IPS-20b (cell line): ENCODE data around the gene WIPF2.
"Not testable (repeated sequence)": the region's sequence is repeated elsewhere in the genome, so short reads cannot be mapped to it uniquely, and the experiment has no call there.

Source experiments
- H3K27ac ChIP-seq: one replicate; pipeline ENCODE4 v1.5.1; 2013; ENCODE audit warnings: low read length
- H3K27me3 ChIP-seq: 2 replicates; pipeline ENCODE4 v1.6.1; 2013; ENCODE audit warnings: mild to moderate bottlenecking, low read length, inconsistent platforms; ENCODE audit not compliant: insufficient read depth
- H3K36me3 ChIP-seq: 2 replicates; pipeline ENCODE4 v1.6.1; 2013; ENCODE audit warnings: low read depth, mild to moderate bottlenecking, inconsistent platforms, low read length, moderate library complexity; ENCODE audit not compliant: insufficient read depth
- H3K4me1 ChIP-seq: 2 replicates; pipeline ENCODE4 v1.6.1; 2013; ENCODE audit warnings: mild to moderate bottlenecking, control low read depth, inconsistent platforms, low read length, moderate library complexity; ENCODE audit not compliant: insufficient read depth
- H3K4me3 ChIP-seq: 2 replicates; pipeline ENCODE4 v1.5.1; 2013; ENCODE audit warnings: mild to moderate bottlenecking, low read length, inconsistent platforms
- H3K9ac ChIP-seq: 2 replicates; pipeline ENCODE4 v1.6.1; 2013; ENCODE audit warnings: low read depth, mild to moderate bottlenecking, inconsistent platforms, low read length, moderate library complexity
- H3K9me3 ChIP-seq: 2 replicates; pipeline ENCODE4 v1.6.1; 2013; ENCODE audit warnings: mild to moderate bottlenecking, low read depth, low read length, inconsistent platforms; ENCODE audit not compliant: insufficient read depth

The WIPF2 gene

DNA sequence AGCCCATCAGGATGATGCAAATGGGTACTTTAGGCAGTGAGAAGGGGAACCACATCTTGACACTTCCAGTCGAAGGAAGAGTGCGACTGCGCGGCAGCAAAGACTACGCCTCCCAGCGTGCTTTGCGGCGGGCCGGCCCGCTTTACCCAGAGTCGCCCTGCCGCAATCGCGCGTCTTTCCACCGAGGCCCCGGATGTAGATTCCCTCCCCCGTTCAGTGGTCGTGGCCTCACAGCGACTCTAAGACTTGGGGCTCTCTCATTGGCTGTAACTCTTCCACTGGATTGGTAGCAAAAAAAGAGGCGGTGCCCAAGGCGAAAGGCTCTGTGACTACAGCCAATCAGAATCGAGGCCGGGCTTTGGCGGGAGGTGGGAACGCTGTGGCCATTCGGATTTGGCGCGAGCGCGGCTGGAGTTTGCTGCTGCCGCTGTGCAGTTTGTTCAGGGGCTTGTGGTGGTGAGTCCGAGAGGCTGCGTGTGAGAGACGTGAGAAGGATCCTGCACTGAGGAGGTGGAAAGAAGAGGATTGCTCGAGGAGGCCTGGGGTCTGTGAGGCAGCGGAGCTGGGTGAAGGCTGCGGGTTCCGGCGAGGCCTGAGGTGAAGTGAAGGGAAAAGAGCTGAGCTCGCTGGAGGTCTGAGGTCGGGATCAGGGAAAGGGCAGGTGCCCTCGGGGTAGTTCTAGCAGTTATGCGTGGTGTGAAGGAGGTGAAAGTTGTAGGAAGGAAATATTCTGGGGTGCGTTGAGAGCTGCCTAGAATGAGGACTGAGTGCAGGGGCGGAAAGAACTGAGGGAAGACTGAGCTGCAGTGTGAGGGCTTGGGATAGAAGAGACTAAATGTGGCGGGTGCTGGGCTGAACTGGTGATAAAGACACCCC lies 68.6 kb downstream of the WIPF2 start, which contains the start of gene CDC6:
TSS of gene CDC6 (plus strand) at position 386 of the 876 bp plus-strand sequence. CDS start 1,542 bp downstream, outside the sequence.
- Histone ChIP-seq H3K36me3 (peaks cover 40% of the 10 kb centered on the region), H3K27me3 (no peaks in the 10 kb centered on the region), H3K27ac (peak within 1 kb of the TSS; percentile 80), H3K9ac (peak within 1 kb of the TSS; percentile 100), H3K4me3 (peak within 1 kb of the TSS; percentile 99), H3K9me3 (no peaks in the 10 kb centered on the region), H3K4me1 (peaks cover 5% of the 10 kb centered on the region; the same call in 1 of the 2 replicates)

DNA sequence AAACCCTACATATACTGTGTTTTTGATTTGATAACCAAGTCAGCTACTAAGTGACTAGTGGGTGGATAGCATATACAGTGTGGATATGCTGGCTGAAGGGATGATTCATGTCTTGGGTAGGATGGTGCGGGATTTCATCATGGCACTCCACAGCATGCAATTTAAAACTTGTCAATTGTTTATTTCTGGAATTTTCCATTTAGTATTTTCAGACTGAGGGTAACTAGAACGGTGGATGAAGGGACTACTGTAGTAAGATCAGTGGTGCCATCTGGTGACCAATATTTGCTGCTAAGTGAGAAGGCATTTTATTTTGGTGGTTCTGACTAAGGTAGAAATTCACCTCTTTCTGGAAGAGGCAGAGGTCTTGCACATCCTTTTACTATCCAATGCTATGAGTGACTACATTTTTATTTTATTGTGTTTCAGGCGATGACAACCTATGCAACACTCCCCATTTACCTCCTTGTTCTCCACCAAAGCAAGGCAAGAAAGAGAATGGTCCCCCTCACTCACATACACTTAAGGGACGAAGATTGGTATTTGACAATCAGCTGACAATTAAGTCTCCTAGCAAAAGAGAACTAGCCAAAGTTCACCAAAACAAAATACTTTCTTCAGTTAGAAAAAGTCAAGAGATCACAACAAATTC lies 71.7 kb downstream of the WIPF2 start:
- Histone ChIP-seq H3K9ac (no peak overlapping the region), H3K27me3 (no peaks in the 10 kb centered on the region), H3K4me3 (0 out of 2 replicates have a peak overlapping the region, but pooled peaks have one; percentile 1), H3K9me3 (no peaks in the 10 kb centered on the region), H3K36me3 (peaks cover 66% of the 10 kb centered on the region), H3K27ac (no peak overlapping the region), H3K4me1 (peaks cover 20% of the 10 kb centered on the region; the same call in 1 of the 2 replicates)

DNA sequence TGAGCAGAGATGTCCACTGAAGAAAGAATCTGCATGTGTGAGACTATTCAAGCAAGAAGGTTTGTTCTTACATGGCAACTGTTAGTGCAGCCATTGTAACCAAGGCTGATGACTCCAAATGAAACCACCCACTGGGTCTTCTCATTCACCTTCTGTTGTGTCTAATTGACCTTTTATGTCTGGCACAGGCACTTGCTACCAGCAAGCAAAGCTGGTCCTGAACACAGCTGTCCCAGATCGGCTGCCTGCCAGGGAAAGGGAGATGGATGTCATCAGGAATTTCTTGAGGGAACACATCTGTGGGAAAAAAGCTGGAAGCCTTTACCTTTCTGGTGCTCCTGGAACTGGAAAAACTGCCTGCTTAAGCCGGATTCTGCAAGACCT lies 72.2 kb downstream of the WIPF2 start:
- Histone ChIP-seq H3K9me3 (no peaks in the 10 kb centered on the region), H3K4me3 (no peak overlapping the region), H3K4me1 (peaks cover 24% of the 10 kb centered on the region; the same call in 1 of the 2 replicates), H3K27ac (no peak overlapping the region), H3K36me3 (peaks cover 72% of the 10 kb centered on the region), H3K27me3 (no peaks in the 10 kb centered on the region), H3K9ac (no peak overlapping the region)

DNA sequence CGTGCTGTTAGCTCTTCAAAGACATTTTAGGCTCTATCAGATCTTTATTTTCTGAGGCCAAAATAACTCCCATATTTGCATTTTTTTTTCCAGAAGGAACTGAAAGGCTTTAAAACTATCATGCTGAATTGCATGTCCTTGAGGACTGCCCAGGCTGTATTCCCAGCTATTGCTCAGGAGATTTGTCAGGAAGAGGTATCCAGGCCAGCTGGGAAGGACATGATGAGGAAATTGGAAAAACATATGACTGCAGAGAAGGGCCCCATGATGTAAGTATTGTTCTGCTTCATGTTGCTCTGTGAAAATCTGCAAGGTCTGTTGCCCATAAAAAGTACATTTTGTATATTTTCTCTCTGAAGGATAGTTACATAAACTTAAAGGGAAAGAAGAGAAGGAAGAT lies 74.3 kb downstream of the WIPF2 start:
- Histone ChIP-seq H3K27ac (no peak overlapping the region), H3K36me3 (peaks cover 93% of the 10 kb centered on the region), H3K4me3 (no peak overlapping the region), H3K9ac (no peak overlapping the region), H3K4me1 (peaks cover 28% of the 10 kb centered on the region; the same call in 1 of the 2 replicates), H3K9me3 (no peaks in the 10 kb centered on the region), H3K27me3 (no peaks in the 10 kb centered on the region)

DNA sequence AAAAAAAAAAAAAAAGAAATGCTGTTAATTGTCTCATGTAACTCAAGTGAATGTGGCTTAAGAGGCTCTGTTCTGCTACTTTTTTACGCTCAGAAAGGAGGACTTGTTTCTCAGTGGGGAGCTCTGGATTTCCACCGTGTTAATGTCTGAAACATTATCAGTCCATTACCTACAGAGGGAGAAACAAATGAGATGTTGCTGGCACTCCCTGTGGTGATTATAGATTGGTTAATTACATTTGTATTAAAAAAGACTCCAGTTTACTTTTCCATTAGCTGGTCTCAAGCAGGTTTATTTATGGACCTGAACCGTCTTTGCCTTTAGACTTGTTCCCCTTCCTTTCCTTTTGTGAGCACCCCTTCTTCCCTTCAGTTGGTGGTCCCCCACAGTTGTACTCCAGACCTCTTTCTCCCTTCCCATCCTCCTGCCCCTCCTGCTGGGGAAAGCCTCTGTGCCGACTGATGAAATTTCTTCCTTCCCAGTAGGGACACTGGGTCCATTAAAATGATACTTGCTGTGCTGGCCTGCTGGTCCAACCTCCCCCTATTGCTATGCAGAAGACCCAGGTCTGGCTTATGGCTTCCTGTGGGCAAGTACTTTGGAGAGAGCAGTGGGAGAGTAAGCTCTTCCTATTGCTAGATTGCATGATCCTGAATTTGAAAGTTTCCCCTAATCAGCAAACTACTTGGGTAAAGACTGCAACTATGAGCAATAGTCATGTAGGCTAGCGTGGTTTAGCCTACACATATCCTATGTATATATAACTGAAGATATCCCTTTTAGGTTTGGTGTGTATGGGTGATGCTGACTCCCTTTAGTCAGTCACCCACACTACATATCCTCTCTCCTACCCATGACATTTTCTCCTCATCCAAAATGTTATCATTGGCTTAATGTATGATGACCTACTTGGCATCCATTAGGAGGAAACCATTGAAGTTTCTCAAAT lies 76.7 kb downstream of the WIPF2 start:
- H3K9ac ChIP-seq, result peak overlapping the region; percentile 12; the same call in 1 of the 2 replicates
- peaks cover 97% of the 10 kb centered on the region for H3K36me3 ChIP-seq

DNA sequence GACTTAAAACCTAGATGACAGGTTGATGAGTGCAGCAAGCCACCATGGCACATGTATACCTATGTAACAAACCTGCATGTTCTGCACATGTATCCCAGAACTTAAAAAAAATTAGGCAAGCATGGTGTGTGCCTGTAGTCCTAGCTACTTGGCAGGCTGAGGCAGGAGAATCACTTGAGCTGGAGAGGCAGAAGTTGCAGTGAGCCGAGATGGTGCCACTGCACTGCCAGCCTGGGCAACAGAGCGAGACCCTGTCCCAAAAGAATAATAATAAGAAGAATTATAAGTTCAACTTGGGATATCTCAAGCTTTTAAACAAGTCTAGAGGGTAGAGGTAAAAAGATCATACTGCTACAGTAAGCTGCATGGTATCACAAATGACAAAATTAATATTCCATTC lies 78.4 kb downstream of the WIPF2 start:
- Histone ChIP-seq H3K4me3 (no peak overlapping the region), H3K9ac (no peak overlapping the region), H3K9me3 (no peaks in the 10 kb centered on the region), H3K27me3 (no peaks in the 10 kb centered on the region), H3K27ac (no peak overlapping the region), H3K4me1 (peaks cover 23% of the 10 kb centered on the region; the same call in 1 of the 2 replicates), H3K36me3 (peaks cover 98% of the 10 kb centered on the region)

More for the DNA sequence above, 76.7 kb downstream of the WIPF2 start:
- Histone ChIP-seq H3K27me3 (no peaks in the 10 kb centered on the region), H3K27ac (no peak overlapping the region), H3K4me3 (peak overlapping the region; percentile 23; the same call in 1 of the 2 replicates), H3K4me1 (peaks cover 23% of the 10 kb centered on the region; the same call in 1 of the 2 replicates), H3K9me3 (no peaks in the 10 kb centered on the region)

DNA sequence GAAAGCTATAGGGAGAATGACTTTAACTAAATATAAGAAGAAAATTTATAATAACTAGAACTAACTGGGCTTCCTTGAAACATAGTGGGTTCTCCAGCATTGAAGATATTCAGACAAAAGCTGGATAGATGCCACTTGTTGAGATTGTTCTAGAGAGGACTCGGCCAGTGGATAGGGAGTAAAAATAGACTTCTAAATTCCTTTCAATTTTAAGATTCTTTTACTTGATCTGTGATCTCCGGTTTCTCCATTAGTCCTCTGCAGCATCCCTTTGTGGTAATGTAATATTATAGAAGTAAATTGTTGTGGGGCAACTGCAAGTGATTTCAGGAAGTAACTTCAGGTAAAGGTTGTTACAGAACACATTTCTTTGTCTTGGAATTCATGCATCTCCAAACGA lies 79.6 kb downstream of the WIPF2 start:
- no peak overlapping the region for H3K27ac ChIP-seq
- no peak overlapping the region for H3K9ac ChIP-seq
- H3K27me3 ChIP-seq, result no peaks in the 10 kb centered on the region
- H3K9me3 ChIP-seq, result no peaks in the 10 kb centered on the region
- H3K4me3 ChIP-seq, result no peak overlapping the region
- H3K36me3 ChIP-seq, result peaks cover 100% of the 10 kb centered on the region
- H3K4me1 ChIP-seq, result peaks cover 23% of the 10 kb centered on the region; the same call in 1 of the 2 replicates

DNA sequence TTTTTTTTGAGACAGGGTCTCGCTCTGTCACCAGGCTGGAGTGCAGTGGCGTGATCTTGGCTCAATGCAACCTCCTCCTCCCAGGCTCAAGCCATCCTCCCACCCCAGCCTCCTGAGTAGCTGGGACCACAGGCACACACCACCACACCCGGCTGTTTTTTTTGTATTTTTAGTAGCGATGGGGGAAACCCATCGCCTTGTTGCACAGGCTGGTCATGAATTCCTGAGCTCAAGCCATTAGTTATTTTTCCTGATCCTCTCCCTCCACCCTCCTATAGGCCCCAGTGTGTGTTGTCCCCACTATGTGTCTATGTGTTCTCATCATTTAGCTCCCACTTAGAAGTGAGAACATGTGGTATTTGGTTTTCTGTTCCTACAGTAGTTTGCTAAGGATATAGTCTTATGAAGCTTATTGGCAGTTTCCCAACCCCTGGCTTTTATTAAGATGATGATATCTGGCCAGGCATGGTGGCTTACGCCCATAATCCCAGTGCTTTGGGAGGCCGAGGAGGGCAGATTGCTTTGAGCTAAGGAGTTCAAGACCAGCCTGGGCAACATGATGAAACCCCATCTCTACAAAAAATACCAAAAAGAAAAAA lies 80.2 kb downstream of the WIPF2 start:
- H3K9me3 ChIP-seq, H3K9ac ChIP-seq, H3K27me3 ChIP-seq, H3K4me3 ChIP-seq, H3K27ac ChIP-seq: not testable (repeated sequence)
- Histone ChIP-seq H3K4me1 (peaks cover 21% of the 10 kb centered on the region; the same call in 1 of the 2 replicates), H3K36me3 (peaks cover 100% of the 10 kb centered on the region)

DNA sequence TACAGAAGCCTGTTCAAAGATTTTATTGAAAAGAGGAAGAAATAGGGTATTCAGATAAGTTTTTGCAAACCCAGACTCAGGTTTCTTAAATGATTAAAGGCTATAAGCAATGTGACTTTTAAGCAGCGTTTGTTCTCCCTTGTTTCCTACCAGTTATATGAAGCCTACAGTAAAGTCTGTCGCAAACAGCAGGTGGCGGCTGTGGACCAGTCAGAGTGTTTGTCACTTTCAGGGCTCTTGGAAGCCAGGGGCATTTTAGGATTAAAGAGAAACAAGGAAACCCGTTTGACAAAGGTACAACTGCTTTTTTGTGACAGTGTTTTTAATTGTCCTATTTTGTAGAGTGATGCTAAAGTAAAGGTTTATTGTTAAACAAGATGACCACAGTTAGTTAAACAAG lies 82.2 kb downstream of the WIPF2 start:
- Histone ChIP-seq H3K4me3 (no peak overlapping the region), H3K27me3 (no peaks in the 10 kb centered on the region), H3K4me1 (peaks cover 5% of the 10 kb centered on the region), H3K9me3 (no peaks in the 10 kb centered on the region), H3K27ac (no peak overlapping the region), H3K36me3 (peaks cover 84% of the 10 kb centered on the region), H3K9ac (no peak overlapping the region)

DNA sequence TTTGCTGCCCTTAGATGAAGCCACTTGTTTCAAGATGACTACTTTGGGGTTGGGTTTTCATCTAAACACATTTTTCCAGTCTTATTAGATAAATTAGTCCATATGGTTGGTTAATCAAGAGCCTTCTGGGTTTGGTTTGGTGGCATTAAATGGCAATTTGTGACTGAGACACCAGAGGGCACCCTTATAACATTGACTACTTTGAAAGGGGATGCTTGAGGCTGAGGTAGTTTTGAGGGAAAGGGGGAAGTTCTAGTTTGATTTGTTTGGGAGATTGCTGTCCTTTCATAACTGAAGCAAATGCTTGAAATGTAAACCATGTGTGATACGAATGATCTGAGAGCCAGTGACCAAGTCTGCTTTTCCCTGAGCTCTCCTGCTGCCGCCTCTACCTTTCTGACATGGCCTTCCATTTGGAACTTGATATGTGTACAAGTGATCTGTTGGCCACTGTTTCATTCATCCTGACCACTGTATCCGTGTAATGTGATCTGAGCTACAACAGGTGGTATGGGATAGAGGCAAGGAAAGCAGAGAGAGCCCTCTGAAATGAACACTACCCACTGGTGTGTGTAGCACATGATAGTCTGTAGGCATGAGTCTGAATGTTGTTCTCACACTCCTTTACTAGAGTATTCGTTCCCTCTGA lies 84.0 kb downstream of the WIPF2 start:
- H3K9me3 ChIP-seq, result no peaks in the 10 kb centered on the region
- peaks cover 18% of the 10 kb centered on the region for H3K4me1 ChIP-seq
- H3K27me3 ChIP-seq, result no peaks in the 10 kb centered on the region
- H3K27ac ChIP-seq, result no peak overlapping the region
- peaks cover 66% of the 10 kb centered on the region for H3K36me3 ChIP-seq
- no peak overlapping the region for H3K9ac ChIP-seq
- no peak overlapping the region for H3K4me3 ChIP-seq
